Measurements from ENCODE around the gene PRDX4. TPM values are rescaled to one million over a fixed set of nuclear protein-coding genes. Genes with fewer than 3 reads are reported as not detected.
A peak's percentile ranks its signal among the peaks of the same experiment; 100 is the strongest.

PRDX4 gene
- total RNA-seq (353 and 397 TPM in 2 replicates), polyA plus RNA-seq (402 and 404 TPM in 2 replicates)

DNA sequence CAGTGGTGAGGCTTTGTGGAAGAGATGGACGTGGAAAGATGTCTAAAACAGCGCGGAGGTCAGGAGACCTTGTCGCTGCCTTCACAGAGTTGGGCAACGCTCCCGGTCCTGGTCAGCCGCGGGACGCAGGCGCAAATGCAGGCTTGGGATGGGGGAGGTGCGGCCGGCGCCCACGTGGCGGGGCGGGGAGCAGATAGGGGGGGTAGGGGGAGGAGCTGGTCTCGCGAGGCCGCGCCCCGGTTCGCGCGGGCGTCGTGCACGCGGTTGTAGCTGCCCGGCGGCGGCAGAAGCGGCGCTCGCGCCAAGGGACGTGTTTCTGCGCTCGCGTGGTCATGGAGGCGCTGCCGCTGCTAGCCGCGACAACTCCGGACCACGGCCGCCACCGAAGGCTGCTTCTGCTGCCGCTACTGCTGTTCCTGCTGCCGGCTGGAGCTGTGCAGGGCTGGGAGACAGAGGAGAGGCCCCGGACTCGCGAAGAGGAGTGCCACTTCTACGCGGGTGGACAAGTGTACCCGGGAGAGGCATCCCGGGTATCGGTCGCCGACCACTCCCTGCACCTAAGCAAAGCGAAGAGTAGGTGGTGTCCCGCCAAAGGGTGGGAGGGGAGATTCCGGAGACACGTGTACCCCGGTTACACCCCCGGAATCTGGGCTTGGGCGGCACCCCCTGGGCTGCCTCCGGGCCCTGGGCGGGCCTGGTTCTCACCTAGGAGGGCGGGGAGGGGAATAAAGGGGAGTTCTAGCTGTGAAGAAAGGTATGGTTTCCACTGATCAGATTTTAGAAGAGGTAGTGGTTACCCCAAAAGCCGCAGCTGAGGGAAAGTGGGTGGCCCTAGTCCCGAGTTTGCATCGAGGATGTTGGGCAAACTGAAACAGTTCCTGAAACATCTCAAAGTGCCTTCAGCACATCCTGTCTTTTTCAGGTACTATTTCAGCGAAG is at the start of gene PRDX4:
Gene PRDX4, plus strand, starts transcription at position 255 of the 939 bp plus-strand sequence. Its CDS starts 78 bp downstream, at position 333.
- Histone ChIP-seq H3K4me1 (ENCODE audit: low read depth) (peaks cover 13% of the 10 kb centered on the region), H3K36me3 (peaks cover 13% of the 10 kb centered on the region), H3K27me3 (no peaks in the 10 kb centered on the region), H3K4me3 (peak within 1 kb of the TSS; percentile 51), H3K9me3 (ENCODE audit: low read depth) (no peaks in the 10 kb centered on the region), H3K27ac (peak within 1 kb of the TSS; percentile 75)
- peak; percentile 93 to 95 for DNase-seq (ENCODE audit: low read depth in 1 of 2, low spot score in 1 of 2)
- TF ChIP-seq, protein P1, sequence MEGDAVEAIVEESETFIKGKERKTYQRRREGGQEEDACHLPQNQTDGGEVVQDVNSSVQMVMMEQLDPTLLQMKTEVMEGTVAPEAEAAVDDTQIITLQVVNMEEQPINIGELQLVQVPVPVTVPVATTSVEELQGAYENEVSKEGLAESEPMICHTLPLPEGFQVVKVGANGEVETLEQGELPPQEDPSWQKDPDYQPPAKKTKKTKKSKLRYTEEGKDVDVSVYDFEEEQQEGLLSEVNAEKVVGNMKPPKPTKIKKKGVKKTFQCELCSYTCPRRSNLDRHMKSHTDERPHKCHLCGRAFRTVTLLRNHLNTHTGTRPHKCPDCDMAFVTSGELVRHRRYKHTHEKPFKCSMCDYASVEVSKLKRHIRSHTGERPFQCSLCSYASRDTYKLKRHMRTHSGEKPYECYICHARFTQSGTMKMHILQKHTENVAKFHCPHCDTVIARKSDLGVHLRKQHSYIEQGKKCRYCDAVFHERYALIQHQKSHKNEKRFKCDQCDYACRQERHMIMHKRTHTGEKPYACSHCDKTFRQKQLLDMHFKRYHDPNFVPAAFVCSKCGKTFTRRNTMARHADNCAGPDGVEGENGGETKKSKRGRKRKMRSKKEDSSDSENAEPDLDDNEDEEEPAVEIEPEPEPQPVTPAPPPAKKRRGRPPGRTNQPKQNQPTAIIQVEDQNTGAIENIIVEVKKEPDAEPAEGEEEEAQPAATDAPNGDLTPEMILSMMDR (IDR thresholded peaks at IDR 0.05; ENCODE audit: low read depth, low read length) = no peak

DNA sequence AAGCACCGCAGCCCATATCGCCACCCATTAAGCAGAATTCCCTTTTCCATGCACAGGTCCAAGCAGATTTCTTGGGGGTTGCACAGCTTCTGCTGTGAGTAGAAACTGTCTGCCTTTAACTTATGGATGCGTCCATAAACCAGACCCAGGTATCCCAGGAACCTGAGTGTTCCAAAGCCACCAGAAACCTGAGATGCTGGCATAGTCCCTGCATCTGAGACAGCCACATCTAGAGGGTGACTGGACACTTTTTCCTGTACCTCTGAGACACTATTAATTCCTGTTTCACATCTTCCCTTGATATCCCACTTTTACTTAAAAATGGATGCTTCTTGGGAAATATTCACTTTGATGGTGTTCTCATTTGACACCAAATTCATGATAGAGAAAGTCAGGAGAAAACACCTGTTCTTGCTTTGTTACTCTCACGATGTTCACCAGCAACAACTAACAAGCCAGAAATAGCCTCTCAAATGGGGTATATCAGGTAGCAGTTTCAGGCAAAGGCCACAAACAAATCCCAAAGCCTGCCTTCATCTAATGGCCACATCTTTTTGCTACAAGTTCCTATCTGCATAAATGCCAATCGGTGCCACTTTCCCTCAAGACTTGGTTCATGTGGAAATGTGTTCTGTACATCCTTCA is 45.5 kb upstream of the PRDX4 start:
- no peak overlapping the region for H3K4me3 ChIP-seq
- no peak for DNase-seq (ENCODE audit: low read depth in 1 of 2, low spot score in 1 of 2)
- H3K4me1 ChIP-seq (ENCODE audit: low read depth) = peaks cover 7% of the 10 kb centered on the region
- no peaks in the 10 kb centered on the region for H3K9me3 ChIP-seq (ENCODE audit: low read depth)
- no peaks in the 10 kb centered on the region for H3K27me3 ChIP-seq
- no peaks in the 10 kb centered on the region for H3K36me3 ChIP-seq
- H3K27ac ChIP-seq = no peak overlapping the region
- TF ChIP-seq, protein P1 (IDR thresholded peaks at IDR 0.05; ENCODE audit: low read depth, low read length) = no peak

DNA sequence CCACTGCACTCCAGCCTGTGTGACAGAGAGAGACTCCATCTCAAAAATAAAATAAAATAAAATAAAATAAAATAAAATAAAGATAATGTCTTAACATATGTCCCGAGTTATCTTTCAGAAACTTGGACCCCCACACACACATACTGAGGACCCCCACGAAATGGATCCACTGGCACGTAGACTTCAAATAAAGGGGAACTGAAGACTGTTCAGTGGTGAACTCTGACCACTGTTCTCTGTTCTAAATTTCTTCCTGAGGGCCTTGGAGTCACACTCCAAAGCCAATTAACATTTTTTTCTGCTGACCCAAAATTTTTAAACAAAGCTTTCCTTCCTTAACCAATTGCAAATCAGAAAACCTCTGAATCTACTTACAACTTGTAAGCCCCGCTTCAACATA is 43.5 kb upstream of the PRDX4 start:
- no peaks in the 10 kb centered on the region for H3K27me3 ChIP-seq
- TF ChIP-seq, protein P1 (IDR thresholded peaks at IDR 0.05; ENCODE audit: low read depth, low read length) = no peak
- no peak for DNase-seq (ENCODE audit: low read depth in 1 of 2, low spot score in 1 of 2)
- H3K9me3 ChIP-seq (ENCODE audit: low read depth) = no peaks in the 10 kb centered on the region
- H3K36me3 ChIP-seq = no peaks in the 10 kb centered on the region
- no peak overlapping the region for H3K27ac ChIP-seq
- no peaks in the 10 kb centered on the region for H3K4me1 ChIP-seq (ENCODE audit: low read depth)
- no peak overlapping the region for H3K4me3 ChIP-seq

DNA sequence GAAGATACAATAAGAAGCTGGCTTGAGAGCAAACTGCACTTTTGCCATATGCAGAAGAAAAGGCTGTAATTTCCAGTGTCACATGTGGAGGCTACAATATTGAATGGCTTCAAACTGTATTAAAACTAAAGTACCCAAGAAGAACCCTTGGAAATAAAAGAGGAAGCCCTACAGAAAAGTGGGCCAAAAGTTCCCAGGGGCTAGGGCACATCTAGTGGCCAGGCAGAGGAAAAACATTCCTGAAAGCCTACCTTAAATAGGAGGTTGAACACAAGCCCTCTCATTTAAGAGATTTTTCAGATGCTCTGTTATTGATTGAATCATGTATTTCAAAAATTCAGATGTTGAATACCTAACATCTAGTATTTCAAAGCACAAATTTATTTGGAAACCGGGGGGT is 40.6 kb upstream of the PRDX4 start:
- no peaks in the 10 kb centered on the region for H3K36me3 ChIP-seq
- no peaks in the 10 kb centered on the region for H3K27me3 ChIP-seq
- no peak for DNase-seq (ENCODE audit: low read depth in 1 of 2, low spot score in 1 of 2)
- H3K27ac ChIP-seq = no peak overlapping the region
- H3K4me3 ChIP-seq = no peak overlapping the region
- no peaks in the 10 kb centered on the region for H3K9me3 ChIP-seq (ENCODE audit: low read depth)
- TF ChIP-seq, protein P1 (IDR thresholded peaks at IDR 0.05; ENCODE audit: low read depth, low read length) = no peak
- no peaks in the 10 kb centered on the region for H3K4me1 ChIP-seq (ENCODE audit: low read depth)

DNA sequence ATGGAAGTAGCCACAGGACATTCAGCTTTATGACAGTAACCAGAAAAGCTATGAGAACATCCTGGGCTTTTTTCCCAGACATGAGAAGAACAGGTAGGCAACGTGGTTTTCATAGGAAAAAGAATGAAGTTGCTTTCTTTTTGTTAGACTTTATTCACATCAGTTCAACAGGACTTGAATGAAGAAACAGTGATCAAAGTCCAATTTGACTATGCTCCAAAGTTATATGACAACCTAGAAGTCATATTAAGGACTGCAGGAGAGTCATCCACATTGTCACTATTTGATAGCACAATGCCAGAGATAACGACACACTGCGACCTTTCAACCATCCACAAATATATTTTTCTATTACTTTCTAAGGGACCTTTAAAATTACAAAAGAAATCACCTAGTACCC is 39.2 kb upstream of the PRDX4 start:
- Histone ChIP-seq H3K36me3 (no peaks in the 10 kb centered on the region), H3K27me3 (no peaks in the 10 kb centered on the region), H3K4me3 (no peak overlapping the region), H3K4me1 (ENCODE audit: low read depth) (no peaks in the 10 kb centered on the region), H3K27ac (no peak overlapping the region), H3K9me3 (ENCODE audit: low read depth) (no peaks in the 10 kb centered on the region)
- DNase-seq (ENCODE audit: low read depth in 1 of 2, low spot score in 1 of 2) = no peak
- TF ChIP-seq, protein P1 (IDR thresholded peaks at IDR 0.05; ENCODE audit: low read depth, low read length) = no peak
